ENCODE measurements around the gene STK11IP. TPM values are rescaled to one million over a fixed set of nuclear protein-coding genes. Genes with fewer than 3 reads are reported as not detected.

The STK11IP gene
- total and polyA plus RNA-seq, 2 of the 13 experiments (the other 11 are each of a cell fraction or from before 2014, with no cell fraction given): 12.8 to 24.0 TPM

- TF ChIP-seq ZNF770 (CRISPR knock-in tag; IDR thresholded peaks at IDR 0.05): no peak
- no peak for TF ChIP-seq ZFP90 (CRISPR knock-in tag; IDR thresholded peaks at IDR 0.05; ENCODE audit: borderline replicate concordance)
- TF ChIP-seq ZMAT3 (CRISPR knock-in tag; conservative IDR thresholded peaks at IDR 0.05): no peak
- TF ChIP-seq PLSCR1 (CRISPR knock-in tag; IDR thresholded peaks at IDR 0.05; ENCODE audit: borderline replicate concordance): no peak
- TF ChIP-seq TARDBP (CRISPR knock-in tag; IDR thresholded peaks at IDR 0.05): no peak
- no peak for TF ChIP-seq ZNF124 (CRISPR knock-in tag; IDR thresholded peaks at IDR 0.05)
- no peak for TF ChIP-seq ZNF382 (CRISPR knock-in tag; IDR thresholded peaks at IDR 0.05; ENCODE audit: borderline replicate concordance)
- no peak for TF ChIP-seq TSC22D2 (CRISPR knock-in tag; IDR thresholded peaks at IDR 0.05; ENCODE audit: borderline replicate concordance)
- no peak for TF ChIP-seq ZBTB46 (CRISPR knock-in tag; IDR thresholded peaks at IDR 0.05; ENCODE audit: borderline replicate concordance)
- TF ChIP-seq ZNF616 (CRISPR knock-in tag; IDR thresholded peaks at IDR 0.05; ENCODE audit: low read depth): no peak
- TF ChIP-seq GABPA (IDR thresholded peaks at IDR 0.05; ENCODE audit: low read depth, low read length): no peak
- no peak for TF ChIP-seq GABPA (CRISPR knock-in tag; IDR thresholded peaks at IDR 0.05; ENCODE audit: low read depth)
- TF ChIP-seq SALL1 (CRISPR knock-in tag; IDR thresholded peaks at IDR 0.05): peak; percentile 17; the same call in 1 of the 2 replicates
- no peak for TF ChIP-seq ZSCAN29 (CRISPR knock-in tag; conservative IDR thresholded peaks at IDR 0.05)
- no peak for TF ChIP-seq ZBTB43 (CRISPR knock-in tag; conservative IDR thresholded peaks at IDR 0.05)
- TF ChIP-seq MAX (IDR thresholded peaks at IDR 0.05): peak; percentile 10; the same call in 1 of the 2 replicates
- TF ChIP-seq ZNF772 (CRISPR knock-in tag; IDR thresholded peaks at IDR 0.05): peak; percentile 37; the same call in 1 of the 2 replicates
- no peak for TF ChIP-seq DPF2 (CRISPR knock-in tag; IDR thresholded peaks at IDR 0.05; ENCODE audit: borderline replicate concordance, low read depth)
- TF ChIP-seq ZBTB8A (CRISPR knock-in tag; IDR thresholded peaks at IDR 0.05; ENCODE audit: borderline replicate concordance, low read depth): no peak
- no peak for TF ChIP-seq ZNF883 (CRISPR knock-in tag; IDR thresholded peaks at IDR 0.05; ENCODE audit: not compliant biosample characterization)
- TF ChIP-seq STAT6 (CRISPR knock-in tag; IDR thresholded peaks at IDR 0.05; ENCODE audit: borderline replicate concordance): no peak
Measured at GRCh38 chr2:219567791-219568361, 29.8 kb upstream of the STK11IP start (continued).

All from HepG2 (cell line).